Keratinocyte (primary cell): ENCODE measurements around the gene XRRA1.
"Not testable (repeated sequence)": the region's sequence is repeated elsewhere in the genome, so short reads cannot be mapped to it uniquely, and the experiment has no call there.

Source experiments
- EZH2 ChIP-seq: IDR thresholded peaks from one replicate; pipeline ENCODE4 v1.6.1; 2012; ENCODE audit warnings: inconsistent platforms, mild to moderate bottlenecking, low read length, moderate library complexity
- TF ChIP-seq, protein P1 (sequence below), 3 experiments: IDR thresholded peaks in 1 of 3; conservative IDR thresholded peaks in 1 of 3; optimal IDR thresholded peaks in 1 of 3; 2 replicates in 2 of 3; 3 replicates in 1 of 3; pipeline versions ENCODE3 to v1.5.1; 2011; ENCODE audit warnings: low read length in 3 of 3, mild to moderate bottlenecking in 3 of 3, moderate library complexity in 2 of 3, control low read depth in 1 of 3, inconsistent platforms in 1 of 3; ENCODE audit not compliant: insufficient read depth in 2 of 3; ENCODE audit errors: extremely low read depth in 1 of 3

DNA sequence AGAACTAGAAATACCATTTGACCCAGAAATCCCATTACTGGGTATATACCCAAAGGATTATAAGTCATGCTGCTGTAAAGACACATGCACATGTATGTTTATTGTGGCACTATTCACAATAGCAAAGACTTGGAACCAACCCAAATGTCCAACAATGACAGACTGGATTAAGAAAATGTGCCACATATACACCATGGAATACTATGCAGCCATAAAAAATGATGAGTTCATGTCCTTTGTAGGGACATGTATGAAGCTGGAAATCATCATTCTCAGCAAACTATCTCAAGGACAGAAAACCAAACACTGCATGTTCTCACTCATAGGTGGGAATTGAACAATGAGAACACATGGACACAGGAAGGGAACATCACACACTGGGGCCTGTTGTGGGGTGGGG is 55.9 kb downstream of the XRRA1 start:
- TF ChIP-seq, protein P1, sequence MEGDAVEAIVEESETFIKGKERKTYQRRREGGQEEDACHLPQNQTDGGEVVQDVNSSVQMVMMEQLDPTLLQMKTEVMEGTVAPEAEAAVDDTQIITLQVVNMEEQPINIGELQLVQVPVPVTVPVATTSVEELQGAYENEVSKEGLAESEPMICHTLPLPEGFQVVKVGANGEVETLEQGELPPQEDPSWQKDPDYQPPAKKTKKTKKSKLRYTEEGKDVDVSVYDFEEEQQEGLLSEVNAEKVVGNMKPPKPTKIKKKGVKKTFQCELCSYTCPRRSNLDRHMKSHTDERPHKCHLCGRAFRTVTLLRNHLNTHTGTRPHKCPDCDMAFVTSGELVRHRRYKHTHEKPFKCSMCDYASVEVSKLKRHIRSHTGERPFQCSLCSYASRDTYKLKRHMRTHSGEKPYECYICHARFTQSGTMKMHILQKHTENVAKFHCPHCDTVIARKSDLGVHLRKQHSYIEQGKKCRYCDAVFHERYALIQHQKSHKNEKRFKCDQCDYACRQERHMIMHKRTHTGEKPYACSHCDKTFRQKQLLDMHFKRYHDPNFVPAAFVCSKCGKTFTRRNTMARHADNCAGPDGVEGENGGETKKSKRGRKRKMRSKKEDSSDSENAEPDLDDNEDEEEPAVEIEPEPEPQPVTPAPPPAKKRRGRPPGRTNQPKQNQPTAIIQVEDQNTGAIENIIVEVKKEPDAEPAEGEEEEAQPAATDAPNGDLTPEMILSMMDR (optimal IDR thresholded peaks at IDR 0.05 in 1 of 3, IDR thresholded peaks at IDR 0.05 in 1 of 3, conservative IDR thresholded peaks at IDR 0.05 in 1 of 3; ENCODE audit: extremely low read depth in 1 of 3, insufficient read depth in 2 of 3, low read length in 3 of 3), result not testable (repeated sequence)
- not testable (repeated sequence) for TF ChIP-seq EZH2
